ENCODE data around the gene TBX20.
"Not testable (repeated sequence)": the region's sequence is repeated elsewhere in the genome, so short reads cannot be mapped to it uniquely, and the experiment has no call there.

Gene TBX20

GRCh38 chr7:35220176-35220575 is 33.7 kb downstream of the TBX20 start:
- DNase-seq (ENCODE audit: low read depth, low spot score); H3K27ac ChIP-seq (ENCODE audit: low read length); H3K36me3 ChIP-seq (ENCODE audit: control insufficient read depth, insufficient read depth, low read length); H3K4me1 ChIP-seq (ENCODE audit: control insufficient read depth, insufficient read depth, low read length); H3K4me3 ChIP-seq (ENCODE audit: low read length); H3K27me3 ChIP-seq (ENCODE audit: control insufficient read depth, insufficient read depth, low read length); H3K9me3 ChIP-seq (ENCODE audit: control insufficient read depth, insufficient read depth, low read length): not testable (repeated sequence)
- no CpG with 5 or more reads among the region's 2 CpGs for WGBS (ENCODE audit: insufficient coverage, insufficient read length)

- DNase-seq (ENCODE audit: low read depth, low spot score): not testable (repeated sequence)
- no CpG with 5 or more reads among the region's 3 CpGs for WGBS (ENCODE audit: insufficient coverage, insufficient read length)
These were observed 37.9 kb downstream of the TBX20 start for GRCh38 chr7:35216033-35216432.

GRCh38 chr7:35215063-35215462 is 38.8 kb downstream of the TBX20 start:
- WGBS (ENCODE audit: insufficient coverage, insufficient read length): no CpG with 5 or more reads among the region's 3 CpGs
- not testable (repeated sequence) for H3K4me1 ChIP-seq (ENCODE audit: control insufficient read depth, insufficient read depth, low read length); H3K9me3 ChIP-seq (ENCODE audit: control insufficient read depth, insufficient read depth, low read length); DNase-seq (ENCODE audit: low read depth, low spot score); H3K4me3 ChIP-seq (ENCODE audit: low read length); H3K27ac ChIP-seq (ENCODE audit: low read length); H3K27me3 ChIP-seq (ENCODE audit: control insufficient read depth, insufficient read depth, low read length); H3K36me3 ChIP-seq (ENCODE audit: control insufficient read depth, insufficient read depth, low read length)

More at GRCh38 chr7:35216033-35216432, 37.9 kb downstream of the TBX20 start:
- not testable (repeated sequence) for H3K27me3 ChIP-seq (ENCODE audit: control insufficient read depth, insufficient read depth, low read length); H3K4me1 ChIP-seq (ENCODE audit: control insufficient read depth, insufficient read depth, low read length); H3K9me3 ChIP-seq (ENCODE audit: control insufficient read depth, insufficient read depth, low read length); H3K36me3 ChIP-seq (ENCODE audit: control insufficient read depth, insufficient read depth, low read length); H3K27ac ChIP-seq (ENCODE audit: low read length); H3K4me3 ChIP-seq (ENCODE audit: low read length)

GRCh38 chr7:35206924-35207323 is 47.0 kb downstream of the TBX20 start:
- not testable (repeated sequence) for H3K27ac ChIP-seq (ENCODE audit: low read length); H3K4me3 ChIP-seq (ENCODE audit: low read length); H3K9me3 ChIP-seq (ENCODE audit: control insufficient read depth, insufficient read depth, low read length); H3K4me1 ChIP-seq (ENCODE audit: control insufficient read depth, insufficient read depth, low read length); H3K27me3 ChIP-seq (ENCODE audit: control insufficient read depth, insufficient read depth, low read length); DNase-seq (ENCODE audit: low read depth, low spot score); H3K36me3 ChIP-seq (ENCODE audit: control insufficient read depth, insufficient read depth, low read length)

- not testable (repeated sequence) for H3K4me3 ChIP-seq (ENCODE audit: low read length); H3K9me3 ChIP-seq (ENCODE audit: control insufficient read depth, insufficient read depth, low read length); H3K36me3 ChIP-seq (ENCODE audit: control insufficient read depth, insufficient read depth, low read length); H3K27me3 ChIP-seq (ENCODE audit: control insufficient read depth, insufficient read depth, low read length); DNase-seq (ENCODE audit: low read depth, low spot score); H3K4me1 ChIP-seq (ENCODE audit: control insufficient read depth, insufficient read depth, low read length); H3K27ac ChIP-seq (ENCODE audit: low read length)
- WGBS (ENCODE audit: insufficient coverage, insufficient read length): no CpG with 5 or more reads among the region's 1 CpG
These were observed 49.0 kb downstream of the TBX20 start for GRCh38 chr7:35204850-35205249.

- not testable (repeated sequence) for H3K27ac ChIP-seq (ENCODE audit: low read length); DNase-seq (ENCODE audit: low read depth, low spot score); H3K4me1 ChIP-seq (ENCODE audit: control insufficient read depth, insufficient read depth, low read length); H3K9me3 ChIP-seq (ENCODE audit: control insufficient read depth, insufficient read depth, low read length); H3K4me3 ChIP-seq (ENCODE audit: low read length); H3K36me3 ChIP-seq (ENCODE audit: control insufficient read depth, insufficient read depth, low read length); H3K27me3 ChIP-seq (ENCODE audit: control insufficient read depth, insufficient read depth, low read length)
- WGBS (ENCODE audit: insufficient coverage, insufficient read length): no CpG with 5 or more reads among the region's 5 CpGs
These were observed 49.9 kb downstream of the TBX20 start for GRCh38 chr7:35204031-35204430.

- DNase-seq (ENCODE audit: low read depth, low spot score); H3K9me3 ChIP-seq (ENCODE audit: control insufficient read depth, insufficient read depth, low read length); H3K27ac ChIP-seq (ENCODE audit: low read length); H3K36me3 ChIP-seq (ENCODE audit: control insufficient read depth, insufficient read depth, low read length); H3K4me1 ChIP-seq (ENCODE audit: control insufficient read depth, insufficient read depth, low read length); H3K27me3 ChIP-seq (ENCODE audit: control insufficient read depth, insufficient read depth, low read length); H3K4me3 ChIP-seq (ENCODE audit: low read length): not testable (repeated sequence)
- no CpG with 5 or more reads among the region's 6 CpGs for WGBS (ENCODE audit: insufficient coverage, insufficient read length)
These were observed 51.5 kb downstream of the TBX20 start for GRCh38 chr7:35202353-35202752.

- WGBS (ENCODE audit: insufficient coverage, insufficient read length): no CpG with 5 or more reads among the region's 2 CpGs
These were observed 53.7 kb downstream of the TBX20 start for GRCh38 chr7:35200170-35200569.

GRCh38 chr7:35198370-35199140 is 55.3 kb downstream of the TBX20 start:
- H3K4me3 ChIP-seq (ENCODE audit: low read length); H3K4me1 ChIP-seq (ENCODE audit: control insufficient read depth, insufficient read depth, low read length); H3K9me3 ChIP-seq (ENCODE audit: control insufficient read depth, insufficient read depth, low read length); DNase-seq (ENCODE audit: low read depth, low spot score); H3K27me3 ChIP-seq (ENCODE audit: control insufficient read depth, insufficient read depth, low read length); H3K36me3 ChIP-seq (ENCODE audit: control insufficient read depth, insufficient read depth, low read length); H3K27ac ChIP-seq (ENCODE audit: low read length): not testable (repeated sequence)
- no CpG with 5 or more reads among the region's 2 CpGs for WGBS (ENCODE audit: insufficient coverage, insufficient read length)

More at GRCh38 chr7:35200170-35200569, 53.7 kb downstream of the TBX20 start:
- not testable (repeated sequence) for H3K4me1 ChIP-seq (ENCODE audit: control insufficient read depth, insufficient read depth, low read length); H3K27ac ChIP-seq (ENCODE audit: low read length); H3K4me3 ChIP-seq (ENCODE audit: low read length); H3K36me3 ChIP-seq (ENCODE audit: control insufficient read depth, insufficient read depth, low read length); DNase-seq (ENCODE audit: low read depth, low spot score); H3K9me3 ChIP-seq (ENCODE audit: control insufficient read depth, insufficient read depth, low read length); H3K27me3 ChIP-seq (ENCODE audit: control insufficient read depth, insufficient read depth, low read length)

- no CpG with 5 or more reads among the region's 4 CpGs for WGBS (ENCODE audit: insufficient coverage, insufficient read length)
- H3K27ac ChIP-seq (ENCODE audit: low read length); DNase-seq (ENCODE audit: low read depth, low spot score); H3K36me3 ChIP-seq (ENCODE audit: control insufficient read depth, insufficient read depth, low read length); H3K9me3 ChIP-seq (ENCODE audit: control insufficient read depth, insufficient read depth, low read length); H3K4me1 ChIP-seq (ENCODE audit: control insufficient read depth, insufficient read depth, low read length); H3K27me3 ChIP-seq (ENCODE audit: control insufficient read depth, insufficient read depth, low read length); H3K4me3 ChIP-seq (ENCODE audit: low read length): not testable (repeated sequence)
These were observed 62.3 kb downstream of the TBX20 start for GRCh38 chr7:35191571-35191970.

- H3K9me3 ChIP-seq (ENCODE audit: control insufficient read depth, insufficient read depth, low read length); H3K27ac ChIP-seq (ENCODE audit: low read length); DNase-seq (ENCODE audit: low read depth, low spot score); H3K27me3 ChIP-seq (ENCODE audit: control insufficient read depth, insufficient read depth, low read length); H3K36me3 ChIP-seq (ENCODE audit: control insufficient read depth, insufficient read depth, low read length); H3K4me3 ChIP-seq (ENCODE audit: low read length); H3K4me1 ChIP-seq (ENCODE audit: control insufficient read depth, insufficient read depth, low read length): not testable (repeated sequence)
- no CpG with 5 or more reads among the region's 4 CpGs for WGBS (ENCODE audit: insufficient coverage, insufficient read length)
These were observed 63.6 kb downstream of the TBX20 start for GRCh38 chr7:35190146-35190773.

Data from iPS DF 6.9 (cell line).